Glomerular visceral epithelial cell (primary cell): ENCODE results near the gene MORC2.

ENCODE experiments used
- DNase-seq: peaks from one replicate; pipeline ENCODE4 v3.0.0-alpha.2; 2016; ENCODE audit errors: extremely low spot score

The MORC2 gene

DNA sequence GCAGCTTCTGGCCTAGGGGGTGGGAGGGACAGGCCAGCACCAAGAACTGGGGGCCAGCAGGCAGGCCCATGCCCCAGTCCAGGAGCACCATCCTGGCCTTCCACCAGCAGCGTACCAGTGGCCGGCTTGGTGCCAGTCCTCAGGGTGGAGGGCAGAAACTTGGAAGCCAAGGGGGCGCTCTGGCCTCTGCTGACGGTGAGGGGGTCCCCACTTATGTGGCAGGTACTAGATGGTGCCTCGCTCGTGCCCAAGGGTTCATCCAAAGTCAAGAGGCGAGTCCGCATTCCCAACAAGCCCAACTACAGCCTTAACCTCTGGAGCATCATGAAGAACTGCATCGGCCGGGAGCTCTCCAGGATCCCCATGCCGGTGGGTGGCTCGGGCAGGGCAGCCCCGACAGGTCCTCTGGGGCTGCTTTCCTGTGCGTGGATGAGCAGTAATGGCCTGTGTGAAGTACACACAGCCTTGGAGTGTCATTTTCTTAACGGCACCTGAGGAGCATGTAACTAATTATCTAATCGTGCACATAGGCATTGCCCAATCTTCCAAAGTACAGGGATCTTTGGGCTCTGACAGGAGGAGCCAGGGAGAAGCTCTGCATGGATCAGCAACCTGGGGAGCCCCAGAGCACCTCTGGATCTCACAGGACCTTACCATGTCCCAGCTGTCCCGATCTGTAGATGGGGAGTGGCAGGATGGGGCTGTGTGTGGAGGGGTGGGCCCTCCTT, 79.1 kb downstream of the MORC2 start:
- no peak for DNase-seq

DNA sequence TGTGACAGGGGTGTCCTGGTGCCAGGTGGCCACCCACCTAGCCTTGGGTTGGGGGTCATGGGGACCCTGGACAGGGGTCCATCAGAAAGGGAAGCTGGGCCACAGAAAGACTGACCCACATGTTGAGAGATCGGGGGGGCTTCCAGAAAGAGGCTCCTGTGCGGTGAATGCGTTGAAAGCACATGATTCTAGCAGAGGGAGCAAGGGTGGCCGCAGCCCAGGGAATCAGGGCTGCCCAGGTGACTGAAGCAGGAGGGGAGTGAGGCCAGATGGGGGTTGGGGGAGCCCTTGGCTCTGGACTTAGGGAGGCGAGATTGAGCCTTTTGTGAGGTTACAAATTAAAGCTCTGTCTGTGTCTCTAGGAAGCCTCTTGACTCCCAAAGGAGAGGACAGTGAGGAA, 80.7 kb downstream of the MORC2 start:
- DNase-seq = no peak

DNA sequence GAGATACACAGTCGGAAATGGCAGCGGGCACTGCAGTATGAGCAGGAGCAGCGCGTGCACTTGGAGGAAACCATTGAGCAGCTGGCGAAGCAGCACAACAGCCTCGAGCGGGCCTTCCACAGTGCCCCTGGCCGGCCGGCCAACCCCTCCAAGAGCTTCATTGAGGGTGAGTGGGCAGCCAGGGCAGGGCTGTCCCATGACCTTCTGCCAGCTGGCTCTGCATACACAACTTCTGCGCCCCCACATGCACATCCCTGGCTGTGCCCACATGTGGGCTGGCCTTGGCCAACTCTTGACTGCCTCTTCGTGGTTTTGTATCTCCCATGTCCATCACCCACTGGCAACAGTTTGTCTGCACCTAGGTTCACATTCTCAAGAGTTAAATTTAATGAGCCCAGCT, 81.1 kb downstream of the MORC2 start:
- DNase-seq = no peak

DNA sequence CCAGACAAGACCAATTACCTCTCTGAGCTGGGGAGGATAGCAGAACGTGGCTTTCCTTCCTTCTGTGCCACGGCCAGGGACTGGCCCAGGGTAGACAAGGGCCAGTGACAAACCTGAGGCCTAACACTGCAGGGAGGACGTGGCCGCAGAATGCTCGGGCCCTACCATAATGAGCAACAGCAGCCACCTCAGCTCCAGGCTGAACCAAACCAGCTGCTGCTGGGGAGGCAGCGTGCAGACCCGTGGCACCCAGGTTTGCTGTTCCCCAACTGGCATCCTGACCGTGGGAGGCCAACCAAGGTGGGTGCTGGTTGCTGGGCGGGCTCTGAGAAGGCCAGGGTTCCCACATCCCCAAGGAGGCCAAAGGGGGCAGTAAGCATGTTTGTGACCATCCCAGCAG, 83.0 kb downstream of the MORC2 start:
- no peak for DNase-seq

DNA sequence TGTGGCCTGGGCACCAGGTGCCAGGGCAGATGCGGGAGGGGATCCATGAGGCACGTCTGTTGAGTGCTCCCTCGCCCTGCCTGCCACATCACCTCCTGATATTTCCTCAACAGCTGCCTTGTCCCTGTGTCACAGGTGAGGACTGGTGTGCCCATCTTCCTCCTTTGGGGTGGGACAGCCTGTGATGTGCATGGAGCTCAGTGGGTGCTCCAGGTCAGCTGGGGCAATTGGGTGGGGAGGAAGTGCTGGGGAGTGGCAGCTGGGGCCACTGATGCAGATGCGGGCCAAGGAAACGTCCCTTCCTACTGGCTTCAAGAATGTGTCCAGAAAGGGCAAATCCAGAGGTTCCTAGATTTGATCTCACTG, 83.6 kb downstream of the MORC2 start:
- DNase-seq = no peak

DNA sequence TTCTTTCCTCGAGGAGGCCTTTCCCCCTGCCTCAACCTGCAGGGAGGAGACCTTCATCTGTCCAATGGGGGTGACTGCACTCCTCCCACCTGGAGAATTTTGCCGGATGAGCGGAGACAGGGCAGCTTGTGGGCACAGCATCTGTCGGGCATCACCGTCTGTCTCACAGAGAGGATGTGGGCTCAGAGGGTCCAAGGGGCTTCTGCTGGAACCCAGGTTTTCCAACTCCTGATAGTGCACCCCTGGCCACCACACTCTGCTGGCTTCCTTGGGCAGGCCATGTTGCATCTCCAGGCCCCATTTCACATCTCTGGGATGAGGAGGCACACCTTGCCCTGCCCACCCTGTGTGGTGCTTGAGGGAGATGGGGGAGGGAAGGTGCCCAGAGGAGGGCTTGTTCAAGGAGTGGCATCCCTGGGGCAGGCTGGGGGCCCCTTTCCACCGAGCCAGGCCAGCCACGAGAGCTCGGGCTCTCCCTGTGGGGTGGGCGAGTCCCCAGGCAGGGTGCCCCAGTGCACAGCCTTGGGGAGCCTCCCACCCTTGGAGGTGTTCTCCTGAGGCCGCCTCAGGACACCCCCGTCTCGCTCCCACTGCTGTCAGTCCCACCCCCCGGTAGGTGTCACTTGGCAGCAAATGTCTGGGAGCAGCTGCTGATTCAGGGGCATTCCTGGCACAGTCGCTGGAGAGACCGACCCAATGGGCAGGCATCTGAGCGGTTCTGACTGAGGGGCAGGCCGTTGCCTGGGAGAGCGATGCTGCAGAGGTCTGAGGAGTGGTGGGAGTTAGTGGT, 84.2 kb downstream of the MORC2 start:
- no peak for DNase-seq

DNA sequence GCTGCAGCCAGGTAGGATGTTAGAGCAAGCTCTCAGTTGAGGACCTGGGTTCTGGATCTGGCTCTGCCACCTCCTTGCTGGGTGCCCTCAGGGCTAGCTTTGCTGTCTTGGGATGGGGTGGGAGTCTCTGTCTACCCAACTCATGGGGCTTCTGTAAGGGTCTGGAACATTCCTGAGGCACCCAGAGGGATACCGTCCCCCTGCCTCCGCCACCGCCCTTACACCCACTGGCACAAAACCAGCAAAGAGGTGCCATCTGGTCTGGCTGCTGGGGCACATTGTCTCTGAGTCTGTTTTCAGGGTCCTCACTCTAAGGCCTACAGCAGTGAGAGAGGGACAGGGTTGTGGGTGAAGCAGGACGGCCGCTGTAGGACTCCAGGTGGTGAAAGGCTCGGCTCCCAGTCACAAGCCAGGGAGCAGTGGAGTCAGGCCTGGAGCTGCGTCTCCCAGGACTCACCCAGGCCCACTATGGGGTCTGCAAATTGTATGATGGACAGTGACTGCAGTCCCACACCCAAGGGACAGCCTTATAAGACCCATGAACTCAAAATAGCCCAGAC, 84.9 kb downstream of the MORC2 start:
- no peak for DNase-seq

DNA sequence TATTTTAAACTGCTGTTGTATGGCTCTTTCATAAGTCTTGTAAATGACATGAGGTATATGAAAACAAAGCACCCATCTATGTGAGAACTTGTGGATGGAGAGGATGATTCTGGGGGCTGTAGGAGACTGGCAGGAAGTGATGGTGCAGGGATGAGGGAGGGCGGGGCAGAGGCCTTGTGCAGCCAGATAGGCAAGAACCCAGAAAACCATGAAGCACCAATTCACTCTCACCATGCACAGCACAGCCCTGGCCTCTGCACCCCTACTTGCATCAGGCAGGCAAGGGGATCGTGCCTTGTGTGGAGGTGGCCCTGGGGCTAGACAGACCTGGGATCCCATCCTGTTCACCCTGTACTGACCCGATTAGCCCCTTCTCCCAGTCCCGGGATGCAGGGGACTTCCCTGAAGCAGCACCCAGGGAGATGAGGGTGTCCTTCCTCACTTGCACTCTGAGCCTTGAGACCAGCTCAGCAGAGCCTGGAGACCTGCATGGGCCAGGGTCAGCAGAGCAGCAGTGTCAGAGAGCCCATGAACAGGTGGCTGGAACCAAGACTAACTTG, 85.5 kb downstream of the MORC2 start:
- DNase-seq = no peak

DNA sequence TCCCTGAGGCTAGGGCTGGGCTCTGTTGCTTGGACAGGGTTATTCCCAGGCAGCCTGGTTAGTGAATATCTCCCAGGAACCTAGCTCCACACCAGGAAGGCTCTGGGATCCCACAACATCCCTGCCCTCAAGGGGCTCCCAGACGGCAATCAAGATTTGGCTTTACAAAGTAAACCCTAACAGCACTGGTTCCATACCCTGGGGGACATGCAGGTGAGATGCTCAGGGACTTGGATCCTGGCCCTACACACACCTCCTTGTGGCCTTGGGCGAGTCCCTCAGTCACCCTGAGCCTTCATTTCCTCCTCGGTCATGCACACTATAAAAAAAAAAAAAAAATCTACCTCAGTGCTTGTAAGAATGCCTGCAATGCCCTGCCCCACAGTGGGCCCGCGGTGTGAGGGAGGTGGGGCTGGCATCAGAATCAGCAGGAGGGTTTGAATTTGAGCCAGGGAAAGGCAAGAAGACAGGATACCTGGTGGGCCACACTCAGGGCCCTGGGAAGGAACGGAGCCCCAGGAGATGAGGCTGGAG, 86.3 kb downstream of the MORC2 start:
- DNase-seq = no peak

DNA sequence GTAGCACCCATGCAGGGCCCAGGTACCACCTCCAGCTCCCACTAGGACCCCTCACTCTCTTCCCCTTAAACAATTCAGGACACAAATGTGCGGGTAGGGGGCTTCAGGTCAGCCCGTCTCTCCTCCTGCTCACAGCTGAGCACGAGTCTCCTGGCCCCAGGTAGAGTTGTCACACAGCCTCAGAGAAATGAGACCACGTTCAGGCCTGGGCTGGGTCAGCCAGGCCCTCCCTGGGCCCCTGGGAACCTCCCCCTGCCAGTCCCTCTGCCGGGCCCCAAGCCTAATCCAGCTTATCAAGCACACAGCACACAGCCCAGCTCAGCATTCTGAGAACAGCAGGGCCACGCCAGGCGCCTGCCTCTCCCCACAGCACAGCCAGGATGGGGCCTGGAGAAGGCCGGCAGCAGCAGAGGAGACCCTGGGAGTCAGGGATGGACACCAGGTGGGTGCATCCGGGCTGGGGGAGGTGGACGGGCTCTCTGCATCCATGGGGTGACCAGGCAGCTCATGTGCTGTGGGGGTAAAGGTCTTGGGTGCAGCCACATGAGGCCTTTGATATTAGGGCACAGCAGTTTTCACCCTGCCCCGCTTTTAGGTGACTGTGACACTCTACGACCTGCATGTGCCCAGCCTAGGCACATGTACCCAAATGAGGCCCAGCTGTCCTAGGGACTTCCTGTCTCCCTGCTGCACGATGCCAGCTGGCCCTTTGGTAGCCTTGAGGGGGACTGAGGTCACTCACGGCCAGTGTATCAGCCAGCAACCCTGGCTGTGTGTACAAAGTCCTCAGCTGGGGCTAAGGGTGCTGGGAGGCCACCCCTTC, 87.0 kb downstream of the MORC2 start:
- DNase-seq = no peak

DNA sequence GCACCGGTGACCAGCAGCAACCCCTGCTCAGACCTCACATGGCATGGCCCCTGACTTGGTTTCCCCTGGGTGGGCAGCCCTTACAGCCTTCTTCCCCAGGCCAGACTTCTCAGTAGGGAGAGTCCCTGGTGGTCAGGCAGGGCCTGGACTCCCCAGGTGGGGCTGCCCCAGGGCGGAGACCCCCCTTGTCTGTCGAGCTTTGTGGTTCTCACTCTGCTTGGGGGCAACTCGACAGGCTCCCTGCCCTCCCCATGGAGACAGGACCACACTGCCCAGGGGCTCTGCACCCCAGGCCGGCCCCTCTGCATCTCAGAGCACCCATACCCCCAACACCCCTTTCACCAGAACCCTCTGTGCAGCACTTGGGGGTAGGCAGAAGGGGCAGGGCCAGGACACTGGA, 87.7 kb downstream of the MORC2 start:
- no peak for DNase-seq

DNA sequence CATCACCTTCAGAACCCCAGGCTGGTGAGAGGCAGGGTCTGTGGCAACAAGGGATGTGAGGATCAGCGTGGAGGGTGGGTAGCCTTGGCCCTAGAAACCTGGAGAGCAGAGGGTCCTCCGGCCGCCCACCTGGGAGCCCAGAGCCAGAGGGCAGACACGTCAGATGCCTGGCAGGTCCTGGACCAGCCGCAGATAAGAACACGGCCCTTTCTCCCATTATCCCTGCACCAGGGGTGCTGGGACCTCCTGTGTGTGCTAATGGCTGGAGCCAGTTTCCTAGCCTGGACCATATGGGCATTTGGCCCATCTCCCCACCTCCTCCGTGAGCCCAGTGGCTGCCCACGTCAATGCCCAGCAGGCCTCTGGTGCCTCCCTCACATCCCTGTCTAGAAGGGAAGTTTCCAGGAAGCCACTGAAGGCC, 88.4 kb downstream of the MORC2 start:
- DNase-seq = no peak

DNA sequence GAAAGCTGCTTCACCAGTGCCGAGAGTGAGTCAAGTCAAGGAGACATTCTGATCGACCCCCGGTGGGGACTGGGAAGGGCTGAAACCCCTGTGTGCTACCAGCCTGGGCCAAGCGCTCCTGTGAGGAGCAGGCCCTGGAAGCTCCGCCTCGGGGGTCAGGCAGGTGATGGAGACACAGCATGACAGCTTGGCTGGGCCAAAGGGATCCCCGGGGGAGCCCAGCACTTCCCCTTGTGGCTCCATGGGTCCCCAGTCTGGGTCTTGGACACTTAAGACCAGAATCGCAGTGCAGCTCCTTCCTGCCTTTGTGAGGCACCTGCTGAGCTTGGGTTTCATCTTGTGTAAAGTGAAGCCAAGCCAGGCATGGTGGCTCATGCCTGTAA, 89.2 kb downstream of the MORC2 start:
- no peak for DNase-seq

DNA sequence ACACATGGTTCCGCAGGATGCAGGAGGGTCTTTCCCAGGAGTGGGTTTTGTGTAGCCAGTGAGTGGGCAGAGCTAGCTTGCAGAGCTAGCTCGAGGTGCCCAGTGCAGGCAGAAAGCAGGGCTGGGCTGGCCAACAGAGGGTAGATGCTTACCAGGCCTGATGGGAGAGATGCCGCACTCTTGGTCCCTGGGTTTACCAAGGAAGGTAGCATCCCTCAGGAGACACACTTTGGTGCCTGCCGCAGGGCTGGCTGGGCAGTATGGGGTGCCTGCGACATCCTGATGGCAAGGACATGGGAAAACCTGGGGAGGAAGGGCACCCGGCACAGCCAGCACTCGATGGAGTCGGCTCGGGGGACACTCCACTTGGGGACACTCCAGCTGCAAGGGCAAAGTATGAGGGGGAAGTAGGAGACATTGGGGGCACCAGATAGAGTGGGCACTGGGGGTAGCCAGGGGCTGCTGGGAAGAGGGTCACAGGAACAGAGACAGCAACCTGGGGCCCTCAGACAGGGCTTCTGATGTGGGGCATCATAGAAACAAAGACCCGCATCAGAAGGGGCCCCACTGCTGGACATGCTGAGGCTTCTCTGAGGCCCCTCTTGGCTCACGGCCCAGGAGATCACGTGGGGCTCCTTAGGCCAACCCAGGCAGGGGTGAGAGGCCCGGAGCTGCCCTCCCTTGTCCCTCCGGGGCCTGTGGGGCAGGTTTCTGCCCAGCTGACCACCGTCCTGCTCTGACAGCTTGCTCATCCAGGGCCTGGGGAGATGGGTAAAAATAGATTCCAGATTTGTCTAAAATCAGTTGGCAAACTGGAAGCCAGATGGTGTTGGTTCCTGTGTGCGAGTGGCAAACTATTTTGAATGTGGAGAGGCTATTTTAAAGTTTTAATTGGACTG, 89.8 kb downstream of the MORC2 start:
- DNase-seq = no peak

DNA sequence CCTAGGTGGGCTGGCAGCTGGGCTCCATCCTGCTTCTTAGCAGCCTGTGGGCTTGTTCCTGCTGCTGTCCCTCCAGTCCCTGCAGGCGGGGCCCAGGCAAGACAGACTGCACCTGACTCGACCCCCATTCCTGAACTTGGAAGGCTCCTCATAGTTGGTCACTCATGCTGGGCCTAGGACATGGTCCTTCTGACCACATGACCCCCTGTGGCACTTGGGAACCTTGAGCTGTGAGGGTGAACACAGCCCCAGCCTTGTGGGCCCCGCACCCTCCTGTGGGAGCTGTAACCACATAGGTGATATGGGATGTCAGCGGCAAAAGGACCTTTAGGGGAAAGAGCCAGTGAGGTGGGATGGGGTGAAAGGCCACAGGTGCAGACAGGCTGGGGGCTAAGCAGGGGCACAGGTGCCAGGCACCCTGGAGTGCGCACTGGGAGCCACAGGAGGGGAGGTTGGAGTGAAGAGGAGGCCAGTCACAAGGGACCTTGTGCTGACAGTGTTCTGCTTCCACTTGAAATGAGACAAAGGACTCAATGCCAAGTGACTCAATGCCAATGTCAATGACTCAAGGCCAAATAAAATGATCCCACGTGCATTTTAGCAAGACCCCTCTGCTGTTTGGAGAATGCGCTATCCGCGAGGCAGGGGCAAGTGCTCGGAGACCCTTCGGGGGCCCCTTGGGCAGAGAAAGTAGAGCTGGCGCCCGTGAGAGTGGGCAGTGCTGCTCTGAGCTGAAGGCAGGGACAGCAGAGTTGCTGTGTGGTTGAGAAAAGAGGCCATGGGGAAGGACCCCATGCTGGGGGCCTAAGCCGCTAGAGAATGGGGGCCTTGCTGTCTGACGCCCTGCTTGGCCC, 90.7 kb downstream of the MORC2 start:
- no peak for DNase-seq

DNA sequence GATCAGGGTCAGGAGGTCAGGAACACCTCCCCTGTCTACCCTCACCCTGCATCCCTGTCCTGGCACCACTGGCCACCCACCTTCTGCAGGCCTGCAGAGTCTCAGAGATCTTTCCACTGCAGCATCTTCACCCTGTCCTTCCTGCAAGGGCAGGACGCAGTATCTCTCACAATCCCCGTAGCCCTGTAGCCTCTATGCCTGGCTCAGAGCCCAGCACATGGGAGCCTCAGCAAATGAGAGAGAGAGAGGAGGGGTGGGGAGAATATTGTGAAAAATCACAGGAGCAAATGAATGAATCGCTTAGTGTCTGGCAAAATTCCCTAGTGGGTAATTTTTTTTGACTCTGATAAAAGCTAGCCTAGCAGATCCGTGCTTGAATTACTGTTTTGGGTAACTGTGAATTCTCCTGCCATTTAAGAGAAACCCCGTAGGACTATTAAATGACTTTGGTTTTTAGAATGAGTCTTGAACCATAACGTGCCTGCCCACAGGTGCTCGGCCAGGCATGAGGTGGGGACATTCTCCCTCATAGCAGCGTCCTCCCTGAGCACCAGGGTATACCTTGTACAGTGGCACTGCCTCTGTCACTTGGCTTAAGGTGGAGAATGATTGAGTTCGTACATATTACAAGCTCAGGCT, 91.5 kb downstream of the MORC2 start:
- DNase-seq = no peak

DNA sequence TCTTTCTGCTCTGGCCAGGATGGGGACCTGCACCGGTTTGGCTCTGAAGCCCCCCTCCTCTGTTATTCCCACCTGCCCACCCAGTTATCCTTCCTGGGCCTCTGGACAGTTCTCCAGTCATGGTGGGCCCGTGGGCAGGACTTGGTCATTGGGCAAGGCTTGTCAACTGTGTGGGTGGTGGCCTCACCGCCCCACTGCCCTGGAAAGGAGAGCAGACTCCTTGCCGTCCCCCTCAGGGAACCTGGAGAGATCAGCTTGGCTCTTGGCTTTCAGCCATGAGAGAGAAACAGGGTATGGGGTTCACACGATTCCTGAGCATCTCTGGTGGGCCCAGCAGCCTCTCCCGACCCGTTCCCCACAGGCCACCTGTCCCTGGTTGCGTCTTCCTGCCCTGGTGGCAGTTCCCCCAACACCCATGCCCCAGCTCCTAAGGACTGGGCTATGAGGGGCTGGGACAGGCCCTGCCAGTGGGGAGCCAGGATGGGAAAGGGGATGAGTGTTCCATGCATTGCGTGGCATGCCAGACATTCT, 92.3 kb downstream of the MORC2 start:
- no peak for DNase-seq

DNA sequence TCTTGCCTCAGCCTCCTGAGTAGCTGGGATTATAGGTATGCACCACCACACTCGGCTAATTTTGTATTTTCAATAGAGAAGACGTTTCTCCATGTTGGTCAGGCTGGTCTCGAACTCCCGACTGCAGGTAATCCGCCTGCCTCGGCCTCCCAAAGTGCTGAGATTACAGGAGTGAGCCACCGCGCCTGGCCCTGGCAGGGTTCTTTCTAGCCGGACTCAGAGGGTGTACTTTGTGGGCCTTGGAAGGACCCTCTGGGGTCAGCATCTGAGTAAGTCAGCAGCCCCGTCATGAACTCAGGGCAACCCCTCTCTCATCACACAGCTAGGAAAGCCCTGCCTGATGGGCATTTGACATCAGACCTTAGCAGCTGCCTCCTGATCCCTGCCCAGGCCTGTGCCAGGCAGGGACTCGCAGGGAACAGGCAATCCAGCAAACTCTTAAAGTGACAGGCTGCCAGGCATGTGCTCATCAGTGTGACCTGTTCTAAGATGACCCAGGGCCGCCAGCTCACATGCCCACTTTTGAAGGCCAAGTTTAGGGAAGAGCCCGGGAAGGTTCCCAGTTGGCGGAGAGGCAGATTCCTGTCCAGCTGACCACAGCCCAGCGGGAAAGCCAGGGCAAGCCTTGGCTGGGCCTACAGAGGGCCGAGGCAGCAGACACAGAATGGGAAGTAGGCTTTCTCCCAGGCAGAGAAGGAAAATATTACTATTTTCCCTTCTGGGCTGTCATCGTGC, 92.9 kb downstream of the MORC2 start:
- no peak for DNase-seq
